Stimulated activated naive CD8-positive, alpha-beta T cell treated with anti-CD3 and anti-CD28 coated beads, Interleukin-15, Interleukin-2, amounts not matched to agents 100 U/mL and 50 U/mL, for 24 hours (primary cell): ENCODE data around the gene ACBD4.
A peak's percentile ranks its signal among the peaks of the same experiment; 100 is the strongest.

Source experiments
- ATAC-seq: fragments of 150-1000 bp; cut with Tn5 transposase; one replicate; pipeline ENCODE4 v1.10.0; 2021
- DNase-seq: peaks from one replicate; pipeline ENCODE4 v3.0.0; 2021

Gene ACBD4

DNA sequence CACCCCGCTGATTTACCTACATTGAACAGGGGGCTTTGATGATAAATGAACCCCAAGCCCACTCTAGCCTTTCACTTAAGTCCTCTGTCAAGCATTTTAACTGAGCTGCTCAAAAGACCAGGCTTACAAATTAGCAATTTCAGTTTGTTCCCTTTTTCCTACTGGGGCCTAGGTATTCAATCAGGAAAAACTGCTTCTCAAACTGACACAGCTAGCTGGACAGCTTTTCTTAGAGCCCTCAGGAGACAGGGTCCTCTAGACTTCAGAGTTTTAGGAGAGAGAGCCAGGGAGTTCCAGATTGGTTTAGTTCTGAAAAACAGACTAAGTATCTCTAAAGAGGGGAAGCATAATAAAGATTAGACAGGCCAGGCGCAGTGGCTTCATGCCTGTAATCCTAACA, 20.0 kb downstream of the ACBD4 start:
- DNase-seq (no peak), ATAC-seq (no peak)

- DNase-seq (no peak), ATAC-seq (no peak)
Observed at GRCh38 chr17:45156242-45156641, 20.8 kb downstream of the ACBD4 start.

GRCh38 chr17:45160447-45161287, 25.2 kb downstream of the ACBD4 start:
- DNase-seq (peak; percentile 71), ATAC-seq (peak; percentile 15)

DNA sequence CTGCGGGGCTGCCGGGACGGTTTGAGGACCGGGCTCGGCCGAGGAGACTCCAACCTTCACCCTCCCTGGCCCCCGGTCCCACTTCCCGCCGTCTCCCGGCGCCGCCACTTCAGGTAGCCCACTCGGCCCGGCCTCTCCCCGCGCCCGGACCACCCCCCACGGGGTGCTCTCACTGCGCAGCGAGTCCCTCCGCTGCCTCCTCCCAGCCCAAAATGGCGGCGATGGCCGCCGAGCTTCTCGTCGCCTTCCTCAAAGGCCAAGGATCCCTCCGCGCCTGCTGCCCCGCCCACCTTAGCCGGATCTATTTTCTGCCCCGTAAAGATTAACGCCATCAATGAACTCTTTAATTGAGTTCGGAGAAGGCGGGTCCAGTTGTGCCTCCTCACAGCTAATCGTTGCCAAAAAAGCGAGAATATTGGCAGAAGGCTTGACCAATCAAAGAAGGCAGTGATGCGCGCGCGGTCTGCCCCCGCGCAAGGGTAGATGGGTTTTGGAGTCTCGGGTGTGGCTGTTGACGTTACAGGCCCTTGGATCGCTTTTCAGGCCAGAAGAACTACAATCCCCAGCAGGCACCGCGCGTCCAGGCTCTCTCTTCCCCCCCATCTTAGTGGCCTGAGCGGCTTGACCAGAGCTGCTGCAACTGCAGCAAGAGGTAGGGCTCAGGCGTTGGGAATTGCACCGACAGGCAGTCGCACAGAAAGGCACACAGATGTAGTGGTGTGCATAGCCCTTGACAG, 26.0 kb downstream of the ACBD4 start, which contains the start of gene HEXIM2:
HEXIM2 (plus strand) TSS at position 588 of the 737 bp plus-strand sequence. CDS start 919 bp downstream, outside the sequence.
- DNase-seq = peak; percentile 97
- ATAC-seq = peak; percentile 98

DNA sequence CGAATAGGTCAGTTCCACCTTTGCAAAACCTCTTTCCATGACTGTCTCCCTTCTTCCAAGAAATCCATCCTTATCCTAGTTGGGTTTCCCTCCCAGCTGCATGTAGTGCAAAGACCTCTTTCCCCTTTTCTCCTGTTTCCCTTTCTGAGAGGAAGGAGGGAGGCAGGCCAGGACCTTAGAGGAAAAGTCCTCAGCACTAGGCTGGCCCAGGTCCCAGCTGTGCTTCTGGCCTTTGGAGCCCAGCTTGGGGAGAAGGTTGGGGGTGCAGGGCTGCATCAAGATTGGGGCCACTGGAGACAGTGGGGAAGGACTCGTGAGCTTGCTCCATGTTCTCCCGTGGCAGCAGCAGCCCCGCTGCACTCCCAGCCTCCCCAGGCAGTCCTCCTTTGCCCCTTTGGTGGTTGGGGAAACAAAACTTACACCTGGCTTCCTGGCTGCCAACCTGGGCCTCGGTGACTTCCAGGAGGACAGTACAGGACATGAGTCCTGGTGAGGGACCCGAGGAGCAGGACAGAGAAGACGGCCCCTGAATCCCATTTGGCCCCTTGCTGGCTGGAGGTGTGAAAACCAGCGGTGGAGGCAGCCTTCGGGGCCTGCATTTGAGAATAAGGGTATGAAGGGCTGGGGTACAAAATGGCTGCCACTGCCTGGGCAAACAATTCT, 26.7 kb downstream of the ACBD4 start:
- DNase-seq (no peak), ATAC-seq (no peak)

GRCh38 chr17:45164734-45165269, 29.3 kb downstream of the ACBD4 start:
- DNase-seq (no peak), ATAC-seq (no peak)

DNA sequence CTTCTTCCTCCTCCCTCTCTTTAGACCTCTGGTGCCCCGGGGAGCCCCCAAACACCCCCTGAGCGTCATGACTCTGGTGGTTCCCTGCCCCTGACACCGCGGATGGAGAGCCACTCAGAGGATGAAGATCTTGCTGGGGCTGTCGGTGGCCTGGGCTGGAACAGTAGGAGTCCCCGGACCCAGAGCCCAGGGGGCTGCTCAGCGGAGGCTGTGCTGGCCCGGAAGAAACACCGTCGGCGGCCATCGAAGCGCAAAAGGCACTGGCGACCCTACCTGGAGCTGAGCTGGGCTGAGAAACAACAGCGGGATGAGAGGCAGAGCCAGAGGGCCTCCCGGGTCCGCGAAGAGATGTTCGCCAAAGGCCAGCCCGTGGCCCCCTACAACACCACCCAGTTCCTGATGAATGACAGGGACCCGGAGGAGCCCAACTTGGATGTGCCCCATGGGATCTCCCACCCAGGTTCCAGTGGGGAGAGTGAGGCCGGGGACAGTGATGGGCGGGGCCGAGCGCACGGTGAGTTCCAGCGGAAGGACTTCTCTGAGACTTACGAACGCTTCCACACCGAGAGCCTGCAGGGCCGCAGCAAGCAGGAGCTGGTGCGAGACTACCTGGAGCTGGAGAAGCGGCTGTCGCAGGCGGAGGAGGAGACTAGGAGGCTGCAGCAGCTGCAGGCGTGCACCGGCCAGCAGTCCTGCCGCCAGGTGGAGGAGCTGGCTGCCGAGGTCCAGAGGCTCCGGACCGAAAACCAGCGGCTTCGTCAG, 33.7 kb downstream of the ACBD4 start:
- DNase-seq = no peak
- ATAC-seq = no peak

GRCh38 chr17:45170280-45170930, 34.9 kb downstream of the ACBD4 start:
- ATAC-seq (peak; percentile 16), DNase-seq (no peak)

- no peak for ATAC-seq
- DNase-seq = no peak
Observed at GRCh38 chr17:45170931-45171337, 35.4 kb downstream of the ACBD4 start.

DNA sequence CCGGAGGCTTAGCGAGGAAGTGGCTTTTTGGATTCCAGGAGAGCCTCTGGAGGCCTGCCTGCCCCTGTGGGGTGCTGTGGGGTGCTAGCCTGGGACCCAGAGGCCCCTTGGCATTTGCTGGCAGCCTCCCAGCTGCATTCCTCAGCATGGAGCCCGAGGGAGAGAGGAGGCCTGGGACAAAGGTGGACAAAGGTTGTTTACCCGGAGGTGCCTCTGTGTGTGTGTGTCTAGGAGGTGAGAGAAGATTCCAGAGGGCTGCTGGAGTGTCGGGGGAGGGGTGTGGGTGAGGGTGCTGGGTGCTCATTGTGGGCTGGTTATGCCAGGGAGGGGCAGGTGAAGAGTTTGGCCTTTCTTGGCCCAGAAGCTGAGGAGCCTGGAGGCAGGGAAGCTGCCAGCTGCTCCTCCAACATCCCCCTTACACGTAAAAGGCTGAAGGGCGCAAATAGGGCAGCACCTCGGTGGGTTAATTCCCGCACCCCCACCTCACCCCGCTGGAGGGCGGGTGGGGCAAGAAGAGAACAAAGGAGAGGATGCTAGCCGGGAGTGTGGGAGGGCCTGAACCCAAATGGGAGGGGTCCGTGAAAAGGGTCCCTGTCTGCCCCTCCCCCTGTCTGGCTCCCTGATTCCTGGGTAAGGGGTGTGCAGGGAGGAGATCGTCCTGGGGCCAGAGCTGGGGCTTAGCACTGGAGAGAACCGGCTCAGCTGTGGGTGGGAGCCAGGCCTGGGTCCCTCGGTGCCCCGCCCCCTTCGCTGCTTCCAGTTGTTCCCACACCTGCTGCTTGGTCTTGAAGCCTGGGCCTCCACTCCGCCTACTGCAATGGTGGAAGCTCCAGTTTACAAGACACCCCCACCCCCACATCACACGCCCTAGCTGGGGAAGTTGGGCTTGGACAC, 36.1 kb downstream of the ACBD4 start:
- ATAC-seq = no peak
- no peak for DNase-seq

GRCh38 chr17:45172232-45172540, 36.7 kb downstream of the ACBD4 start:
- no peak for ATAC-seq
- no peak for DNase-seq

- peak; percentile 70 for DNase-seq
- ATAC-seq = peak; percentile 77
Observed at GRCh38 chr17:45172541-45173286, 37.2 kb downstream of the ACBD4 start.

DNA sequence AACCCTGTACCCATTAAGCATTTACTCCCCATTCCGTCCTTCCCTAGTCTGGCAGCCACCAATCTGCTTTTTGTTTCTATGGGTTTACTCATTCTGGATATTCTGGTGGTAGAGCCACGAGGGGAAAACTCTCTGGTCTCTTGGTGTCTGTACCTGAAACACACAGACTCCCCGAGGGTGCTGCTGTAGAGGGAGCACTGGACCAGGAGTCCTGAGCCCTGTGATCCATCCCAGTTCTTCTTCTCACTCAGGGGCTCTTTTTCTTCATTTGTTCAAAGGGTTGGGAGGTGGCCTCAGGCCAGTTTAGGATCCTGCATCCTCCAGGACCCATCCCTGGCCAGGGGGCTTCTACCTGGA, 40.2 kb downstream of the ACBD4 start:
- no peak for ATAC-seq
- DNase-seq = no peak

GRCh38 chr17:45177563-45177962, 42.1 kb downstream of the ACBD4 start:
- no peak for DNase-seq
- no peak for ATAC-seq

GRCh38 chr17:45184144-45184543, 48.7 kb downstream of the ACBD4 start:
- ATAC-seq = no peak
- DNase-seq = no peak

DNA sequence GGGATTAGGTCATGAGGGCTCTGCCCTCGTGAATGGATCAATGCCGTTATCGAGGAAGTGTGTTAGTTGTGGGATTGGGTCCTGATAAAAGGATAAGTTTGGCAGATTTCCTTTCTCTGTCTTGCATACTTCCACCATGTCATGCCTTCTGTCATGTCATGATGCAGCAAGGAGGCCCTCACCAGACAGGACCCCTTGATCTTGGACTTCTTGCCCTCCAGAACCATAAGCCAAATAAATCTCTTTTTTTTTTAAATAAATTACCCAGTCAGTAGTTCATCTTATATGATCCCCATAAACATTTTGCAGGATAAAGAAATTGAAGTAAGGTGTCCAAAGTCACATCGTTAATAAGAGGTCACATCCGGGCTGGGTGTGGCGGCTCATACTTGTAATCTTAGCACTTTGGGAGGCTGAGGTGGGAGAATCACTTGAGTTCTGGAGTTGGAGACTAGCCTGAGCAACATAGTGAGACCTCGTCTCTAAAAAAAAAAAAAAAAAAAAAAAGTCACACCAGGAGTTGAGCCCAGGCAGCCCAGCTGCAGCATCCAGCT, 51.4 kb downstream of the ACBD4 start:
- DNase-seq (no peak), ATAC-seq (no peak)

GRCh38 chr17:45189009-45189408, 53.5 kb downstream of the ACBD4 start:
- DNase-seq (no peak), ATAC-seq (no peak)

GRCh38 chr17:45190503-45191255, 55.2 kb downstream of the ACBD4 start:
- ATAC-seq (no peak), DNase-seq (no peak)
